GM19239 (cell line): ENCODE data around the gene RNF207.

Source experiments
- DNase-seq: peaks from one replicate; pipeline ENCODE4 v3.0.0; 2011; ENCODE audit warnings: low spot score; ENCODE audit not compliant: insufficient read length
- FAIRE-seq: peaks from 2 replicates; lab custom pipeline; 2011; peaks lifted over from hg19 to GRCh38; lab: Jason Lieb, UNC

The RNF207 gene, protein sequence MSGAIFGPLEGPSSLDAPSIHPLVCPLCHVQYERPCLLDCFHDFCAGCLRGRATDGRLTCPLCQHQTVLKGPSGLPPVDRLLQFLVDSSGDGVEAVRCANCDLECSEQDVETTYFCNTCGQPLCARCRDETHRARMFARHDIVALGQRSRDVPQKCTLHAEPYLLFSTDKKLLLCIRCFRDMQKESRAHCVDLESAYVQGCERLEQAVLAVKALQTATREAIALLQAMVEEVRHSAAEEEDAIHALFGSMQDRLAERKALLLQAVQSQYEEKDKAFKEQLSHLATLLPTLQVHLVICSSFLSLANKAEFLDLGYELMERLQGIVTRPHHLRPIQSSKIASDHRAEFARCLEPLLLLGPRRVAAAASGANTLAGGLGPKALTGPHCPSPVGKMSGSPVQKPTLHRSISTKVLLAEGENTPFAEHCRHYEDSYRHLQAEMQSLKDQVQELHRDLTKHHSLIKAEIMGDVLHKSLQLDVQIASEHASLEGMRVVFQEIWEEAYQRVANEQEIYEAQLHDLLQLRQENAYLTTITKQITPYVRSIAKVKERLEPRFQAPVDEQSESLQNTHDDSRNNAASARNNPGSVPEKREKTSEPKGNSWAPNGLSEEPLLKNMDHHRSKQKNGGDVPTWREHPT

DNA sequence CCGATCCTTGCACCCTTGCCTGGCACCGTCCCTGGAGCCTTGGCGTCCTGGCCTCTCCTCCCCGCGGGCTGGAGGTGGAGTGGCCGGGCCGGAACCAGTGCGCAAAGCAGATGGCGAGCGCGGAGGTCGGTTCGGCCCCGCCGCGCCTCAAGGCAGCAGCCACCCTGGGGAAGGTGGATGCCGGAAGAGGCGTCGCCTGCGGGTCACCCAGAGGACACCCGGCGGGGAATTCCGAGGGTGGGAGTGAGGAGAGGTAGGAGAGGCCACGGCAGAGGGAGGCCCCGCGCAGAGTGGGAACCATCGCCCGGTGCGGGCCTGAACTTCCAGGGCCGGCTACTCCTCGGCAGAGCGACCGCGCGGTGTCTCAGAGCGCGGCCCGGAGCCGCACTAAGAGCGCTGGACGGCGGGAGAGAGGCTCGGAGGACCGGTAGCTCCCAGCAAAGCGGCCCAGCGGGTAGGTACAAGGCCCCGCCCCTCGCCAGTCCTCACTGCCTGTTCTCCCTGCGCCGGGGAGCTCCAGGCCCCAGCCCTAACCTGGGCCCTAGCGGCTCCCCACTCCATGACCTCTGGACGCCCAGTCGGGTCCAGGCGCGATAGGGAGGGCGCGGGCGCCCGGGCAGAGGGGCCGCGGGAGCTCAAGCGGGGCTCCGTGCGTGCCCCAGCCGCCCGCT lies at the start of gene RNF207:
Gene RNF207 (plus strand): TSS at position 271 of the 671 bp plus-strand sequence. CDS start 417 bp downstream, outside the sequence.
- DNase-seq (peak; percentile 69), FAIRE-seq (peak; percentile 84)

DNA sequence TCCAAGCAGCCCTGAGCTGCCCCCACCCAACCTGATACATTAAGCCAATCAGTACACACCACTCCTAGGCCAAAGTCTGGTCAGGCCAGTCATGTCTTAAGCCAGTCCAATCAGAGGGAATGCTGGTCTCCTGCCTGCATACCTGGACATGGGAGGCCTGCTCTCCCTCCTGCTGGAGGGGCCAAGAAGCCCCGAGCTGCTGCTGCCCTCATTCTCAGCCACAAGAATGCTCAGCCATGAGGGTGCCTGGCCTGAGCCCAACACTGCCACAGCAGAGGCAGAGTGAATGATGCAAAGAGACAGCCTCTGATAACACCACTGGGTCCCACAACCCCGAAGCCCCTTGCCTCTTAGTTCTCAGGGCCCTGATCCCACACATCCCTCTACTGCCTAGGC lies 48.8 kb upstream of the RNF207 start:
- DNase-seq: no peak
- no peak for FAIRE-seq

DNA sequence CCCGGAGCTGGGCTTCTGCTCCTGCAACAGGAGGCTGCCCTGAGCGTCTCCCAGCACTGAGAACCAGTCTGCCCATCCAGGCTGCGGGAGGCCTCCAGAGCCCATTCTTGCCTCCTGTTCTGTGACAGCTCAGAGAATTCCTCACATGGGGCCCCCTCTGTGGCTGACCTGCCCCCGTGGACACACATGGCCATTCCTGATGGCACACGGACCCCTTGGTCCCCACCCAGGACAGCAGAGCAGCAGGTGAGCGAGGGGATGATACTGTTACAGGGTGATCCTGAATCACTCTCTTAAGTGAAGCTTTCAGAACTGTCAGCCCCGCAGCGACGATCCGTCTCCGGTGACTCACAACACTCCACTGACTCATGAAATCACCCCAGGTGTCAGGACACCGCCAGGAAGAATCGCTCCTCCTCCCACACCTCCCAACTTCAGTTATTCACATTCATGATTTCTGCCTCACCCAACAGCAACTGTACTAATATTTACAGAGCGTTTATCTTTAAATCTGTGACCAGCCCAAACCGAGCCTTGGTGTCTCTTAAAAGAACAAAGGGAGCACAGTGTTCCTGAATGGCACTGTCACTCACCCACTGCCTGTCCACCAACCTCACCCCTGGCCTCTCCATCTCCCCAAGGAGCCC lies 48.3 kb upstream of the RNF207 start:
- DNase-seq: no peak
- no peak for FAIRE-seq

DNA sequence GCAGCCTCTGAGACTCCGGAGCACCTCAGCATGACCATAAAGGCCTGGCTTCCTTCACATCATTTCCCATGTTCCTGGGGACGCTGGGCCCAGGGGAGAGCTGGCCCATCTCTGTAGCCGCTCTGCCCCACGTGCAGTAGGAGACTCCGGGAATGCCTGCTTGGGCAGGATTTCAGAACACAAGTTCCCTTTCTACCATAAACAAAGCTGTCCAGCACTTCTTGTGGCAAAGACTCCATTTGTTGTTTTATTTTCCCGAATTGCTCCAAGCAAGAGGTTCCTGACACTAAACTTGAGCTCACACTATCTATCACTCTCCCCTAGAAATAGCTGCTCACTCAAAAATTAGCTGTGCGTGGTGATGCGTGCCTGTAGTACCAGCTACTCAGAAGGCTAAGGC lies 47.7 kb upstream of the RNF207 start:
- no peak for FAIRE-seq
- no peak for DNase-seq

DNA sequence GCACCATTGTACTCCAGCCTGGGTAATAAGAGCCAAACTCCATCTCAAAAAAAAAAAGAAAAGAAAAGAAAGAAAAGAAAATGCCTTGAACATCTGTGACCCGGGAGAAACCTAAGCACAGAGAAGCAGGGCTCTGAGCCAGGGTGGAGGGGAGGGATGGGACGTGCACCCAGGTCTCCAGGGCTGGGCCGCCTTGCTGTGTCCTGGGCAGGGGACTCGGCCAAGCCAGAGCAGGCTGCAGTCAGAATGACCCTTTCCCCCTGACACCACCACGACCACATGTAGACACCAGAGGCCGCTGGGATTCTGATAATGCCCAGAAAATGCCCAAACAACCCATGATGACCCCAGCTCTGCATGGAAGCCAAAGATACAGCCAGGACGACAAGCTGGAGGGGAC lies 43.6 kb upstream of the RNF207 start:
- no peak for DNase-seq
- no peak for FAIRE-seq

DNA sequence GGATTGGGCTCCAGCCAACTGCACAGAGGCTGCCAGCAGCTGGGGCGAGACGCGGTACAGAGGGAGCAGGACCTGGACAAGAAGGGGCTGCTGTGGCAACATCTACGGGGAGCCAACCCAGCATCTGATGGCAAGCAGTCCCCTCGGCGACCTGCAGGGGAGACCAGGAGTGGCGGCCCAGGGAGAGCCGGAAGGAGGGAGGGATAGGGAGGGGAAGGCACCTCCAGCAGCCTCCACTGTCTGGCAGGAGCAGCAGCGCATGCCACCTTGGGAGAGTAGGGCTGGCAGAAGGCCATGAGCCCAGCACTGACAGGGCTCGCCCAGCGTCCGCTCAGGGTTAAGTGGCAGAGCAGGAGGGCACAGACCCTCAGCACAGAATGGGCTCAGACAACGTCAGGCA lies 43.1 kb upstream of the RNF207 start:
- no peak for FAIRE-seq
- DNase-seq: no peak

DNA sequence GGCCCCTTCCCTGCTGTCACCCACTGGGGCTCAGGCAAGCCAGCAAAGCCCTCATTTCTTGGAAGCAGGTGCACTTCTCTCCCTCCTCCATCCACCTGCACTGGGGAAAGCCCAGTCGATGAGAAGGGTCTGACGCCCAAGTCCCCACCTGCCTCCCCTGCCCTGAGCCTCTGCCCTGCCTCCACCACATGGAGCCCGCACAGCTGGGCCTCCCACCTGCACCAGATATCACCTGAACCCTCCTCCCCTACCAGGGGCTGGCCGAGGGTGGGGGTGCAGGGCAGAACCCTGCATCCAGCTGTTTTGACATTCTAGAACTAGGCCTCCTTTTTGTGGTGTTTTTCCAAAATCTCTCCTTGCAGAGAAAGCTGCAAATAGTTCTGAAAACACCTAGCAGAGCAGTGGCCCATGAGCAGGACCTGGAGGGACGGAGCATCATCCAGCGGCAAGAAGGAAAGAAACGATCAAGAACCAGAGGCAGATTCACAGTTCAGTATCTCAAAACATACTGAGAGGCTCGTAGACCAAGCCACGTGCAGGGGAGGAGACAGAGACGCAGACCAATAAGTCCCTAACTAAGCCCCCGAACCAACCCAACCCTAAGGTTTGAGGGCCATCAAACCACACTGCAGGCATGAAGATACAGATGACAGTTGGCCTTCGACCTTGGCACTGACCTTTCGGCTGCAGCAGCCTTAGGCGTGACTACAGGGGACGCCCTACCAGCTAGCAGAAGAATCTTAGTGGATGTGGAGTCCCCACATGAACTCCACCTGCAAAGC lies 42.5 kb upstream of the RNF207 start:
- no peak for DNase-seq
- no peak for FAIRE-seq

DNA sequence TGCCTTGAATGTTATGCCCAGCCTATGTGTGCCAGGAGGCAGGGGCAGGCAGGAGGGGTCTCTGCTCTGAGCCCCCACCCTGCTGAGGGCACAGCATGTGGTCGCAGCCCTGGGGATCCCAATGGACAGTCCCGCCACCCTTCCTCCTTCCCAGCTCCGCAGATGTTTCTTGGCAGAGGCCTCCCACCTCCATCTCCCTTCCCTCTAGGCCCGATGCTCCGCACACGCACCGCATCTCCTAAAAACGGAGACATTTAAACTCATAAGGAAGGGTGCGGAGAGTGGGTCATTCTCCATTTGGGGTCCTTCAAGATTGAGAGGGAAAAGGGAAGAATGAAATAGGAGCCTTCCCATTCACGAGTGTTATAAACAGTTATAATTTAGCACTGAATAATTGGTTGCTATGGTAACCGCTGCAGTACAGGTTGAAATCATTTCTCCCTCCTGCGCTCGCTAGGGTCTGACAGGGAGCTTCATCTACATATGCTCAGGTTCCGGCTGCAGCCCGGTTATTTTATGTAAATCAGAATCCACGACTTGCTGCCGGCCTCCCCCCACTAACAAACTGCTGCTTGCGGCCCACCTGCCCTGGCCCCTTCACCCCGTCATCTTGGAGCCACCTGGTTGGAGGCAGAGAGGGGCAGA lies 41.8 kb upstream of the RNF207 start:
- FAIRE-seq: no peak
- DNase-seq: no peak

DNA sequence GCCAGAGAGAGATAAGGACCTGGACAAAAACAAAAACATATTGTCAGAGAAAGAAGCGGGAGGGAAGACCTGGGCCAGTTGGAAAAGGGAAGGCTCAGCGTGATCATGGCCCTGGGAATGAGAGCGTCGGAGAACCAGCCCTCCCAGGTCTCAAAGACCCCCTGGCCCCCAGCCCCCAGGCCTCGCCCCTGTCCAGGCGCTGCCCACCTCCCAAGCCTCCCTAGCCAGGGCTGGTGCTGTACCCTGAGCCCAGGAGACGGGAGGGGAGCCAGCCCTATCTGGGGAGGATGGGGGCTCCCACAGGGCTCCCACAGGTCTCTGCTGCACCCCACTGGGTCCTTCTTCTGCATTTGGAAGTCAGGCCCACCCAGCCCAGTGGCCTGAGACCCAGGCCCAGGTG lies 40.9 kb upstream of the RNF207 start:
- FAIRE-seq (no peak), DNase-seq (no peak)

DNA sequence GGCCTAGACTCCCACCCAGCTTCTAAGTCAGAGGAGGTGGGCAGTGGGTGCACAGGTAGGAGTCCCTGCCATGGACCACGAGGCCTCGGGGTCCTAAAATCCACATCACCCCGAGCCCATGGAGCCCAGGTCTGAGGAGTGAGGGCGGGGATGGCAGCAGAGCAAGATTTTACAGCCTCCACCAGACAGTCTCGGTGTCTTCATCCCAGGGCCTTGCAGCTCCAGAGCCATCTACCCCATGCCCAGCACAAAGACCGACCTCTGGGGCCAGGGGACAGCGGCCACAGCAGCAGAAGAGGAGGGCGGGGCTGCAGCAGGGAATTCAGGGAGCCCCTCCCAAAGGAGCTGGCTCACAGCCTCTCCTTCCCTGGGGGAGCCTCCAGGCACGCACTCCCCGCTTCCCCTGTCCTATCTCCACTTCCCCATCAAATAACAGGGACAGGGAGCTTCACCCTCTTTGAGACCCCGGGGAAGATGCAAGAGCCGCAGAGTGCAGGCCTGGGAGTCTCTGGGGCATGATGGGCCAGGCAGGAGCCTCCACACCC lies 40.4 kb upstream of the RNF207 start:
- DNase-seq (no peak), FAIRE-seq (no peak)

DNA sequence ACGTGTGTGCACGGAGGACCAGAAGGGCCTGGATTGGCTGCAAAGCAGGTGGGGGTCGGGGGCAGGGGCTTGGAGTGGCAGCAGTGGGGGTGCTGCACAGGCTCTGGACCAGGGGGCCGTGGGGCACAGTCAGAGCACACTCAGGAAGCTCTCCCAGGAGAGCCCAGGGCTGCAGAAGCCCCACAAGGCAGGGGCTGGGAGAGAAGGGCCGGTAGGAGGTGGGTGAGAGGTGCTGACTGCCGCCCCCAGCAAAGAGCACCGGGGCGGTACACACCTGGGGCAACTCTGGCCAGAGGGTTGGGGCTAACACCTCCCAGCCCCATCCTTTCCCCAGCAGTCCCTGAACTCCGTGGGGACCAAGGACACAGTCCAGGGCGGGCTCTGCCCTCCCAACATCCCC lies 39.7 kb upstream of the RNF207 start:
- no peak for FAIRE-seq

DNA sequence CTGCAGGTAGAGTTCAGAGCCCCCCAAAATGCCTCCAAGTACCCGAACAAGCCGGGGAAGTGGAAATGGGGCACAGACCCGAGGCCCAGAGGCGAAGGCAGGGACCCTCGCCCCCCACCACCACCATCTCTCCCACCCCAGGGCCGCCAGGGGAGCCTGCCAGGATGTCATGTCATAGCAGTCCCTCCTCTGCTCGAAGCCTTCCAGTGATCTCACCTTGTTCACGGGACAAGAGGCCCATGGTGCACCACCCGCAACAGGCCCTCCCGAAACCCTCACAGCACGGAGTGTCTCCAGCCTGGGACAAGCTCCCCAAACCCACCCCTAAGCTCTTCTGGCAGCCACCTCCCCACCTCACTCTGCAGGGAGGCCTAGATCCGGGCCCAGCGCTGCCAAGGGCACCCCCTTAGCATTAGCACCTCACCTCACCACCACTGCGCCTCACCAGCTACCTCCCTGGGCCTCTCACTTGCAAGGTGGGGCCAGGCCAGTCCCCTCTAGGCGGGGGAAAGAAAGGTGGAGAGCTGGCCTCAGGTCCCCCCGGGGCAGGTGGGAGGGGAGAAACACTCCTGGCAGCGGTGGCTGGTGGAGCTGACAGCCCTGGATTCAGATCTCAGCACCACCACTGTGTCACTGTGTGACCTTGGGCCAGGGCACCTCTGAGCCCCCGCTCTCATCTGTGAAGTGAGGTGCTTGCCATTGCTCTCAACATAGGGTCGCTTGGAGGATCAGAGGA lies 39.1 kb upstream of the RNF207 start:
- FAIRE-seq (no peak), DNase-seq (no peak)

More for the DNA sequence above, 39.7 kb upstream of the RNF207 start:
- DNase-seq: no peak

DNA sequence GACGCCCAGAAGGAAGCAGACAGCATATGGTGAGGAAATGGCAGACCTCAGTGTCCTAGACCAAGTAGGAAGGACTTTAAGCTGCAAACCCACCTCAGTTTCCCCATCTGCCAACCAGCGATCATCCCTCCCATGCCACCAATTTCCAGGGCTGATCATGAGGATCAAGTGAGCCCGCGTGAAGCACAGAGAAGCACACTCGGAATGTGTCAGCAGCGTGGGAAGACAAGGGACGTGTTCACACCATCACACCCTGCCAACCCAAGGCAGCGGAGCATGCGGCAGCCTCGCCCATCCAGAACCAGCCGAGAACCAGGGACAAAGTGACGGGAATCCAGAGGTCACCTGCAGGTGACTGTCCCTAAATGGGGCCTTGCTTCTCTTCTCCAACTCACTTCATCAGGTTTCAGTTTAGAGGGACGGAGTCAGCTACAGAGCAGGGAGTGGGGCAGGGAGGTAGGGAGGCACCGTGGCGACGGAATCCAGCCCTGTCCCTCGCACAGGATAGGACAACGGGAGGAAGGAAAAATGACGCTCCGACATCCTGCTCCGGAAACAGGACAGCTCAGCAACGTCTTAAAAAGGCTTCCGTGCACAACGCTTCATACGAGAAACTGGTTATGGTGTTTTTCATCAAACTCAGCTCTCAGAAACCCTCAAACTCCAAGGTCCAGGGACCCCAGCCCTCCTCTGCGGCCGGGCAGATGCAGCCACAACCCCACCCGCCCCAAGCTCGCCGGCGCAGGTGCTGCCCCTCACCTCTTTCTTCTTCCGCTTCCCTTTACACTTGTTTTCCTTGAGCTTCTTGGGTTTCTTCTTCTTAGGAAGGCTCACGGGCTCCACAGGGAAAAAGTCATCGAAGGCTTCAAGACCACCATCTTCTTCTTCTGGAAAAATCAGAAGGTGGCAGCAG lies 38.3 kb upstream of the RNF207 start:
- FAIRE-seq: no peak
- no peak for DNase-seq

DNA sequence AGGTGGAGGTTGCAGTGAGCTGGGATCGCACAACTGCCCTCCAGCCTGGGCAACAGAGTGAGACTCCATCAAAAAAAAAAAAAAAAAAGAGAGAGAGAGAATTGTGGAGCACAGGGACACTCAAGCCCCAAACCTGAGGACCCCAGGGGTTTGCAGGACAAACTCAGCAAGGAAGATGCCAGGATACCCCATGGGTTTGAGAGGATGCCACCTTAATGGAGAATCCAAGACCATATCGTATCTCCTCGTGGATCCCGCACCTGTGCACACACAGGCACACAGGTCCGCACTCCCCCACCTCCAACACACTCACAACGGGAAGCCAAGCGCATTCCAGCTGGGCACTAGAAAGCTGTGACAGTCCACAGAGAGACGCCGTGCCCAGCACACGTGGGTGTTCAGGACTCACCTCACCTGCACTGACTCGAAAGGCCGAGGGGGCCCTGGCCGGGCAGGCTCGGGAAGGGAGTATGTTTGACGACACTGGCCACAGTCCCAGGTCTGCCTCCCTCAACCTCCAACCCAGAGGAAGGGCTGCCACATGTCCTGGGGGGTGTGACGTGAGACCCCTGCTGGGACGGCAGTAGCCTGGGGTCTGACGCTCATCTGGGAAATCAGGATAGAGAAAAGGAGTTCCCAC lies 36.9 kb upstream of the RNF207 start:
- FAIRE-seq (no peak), DNase-seq (no peak)

DNA sequence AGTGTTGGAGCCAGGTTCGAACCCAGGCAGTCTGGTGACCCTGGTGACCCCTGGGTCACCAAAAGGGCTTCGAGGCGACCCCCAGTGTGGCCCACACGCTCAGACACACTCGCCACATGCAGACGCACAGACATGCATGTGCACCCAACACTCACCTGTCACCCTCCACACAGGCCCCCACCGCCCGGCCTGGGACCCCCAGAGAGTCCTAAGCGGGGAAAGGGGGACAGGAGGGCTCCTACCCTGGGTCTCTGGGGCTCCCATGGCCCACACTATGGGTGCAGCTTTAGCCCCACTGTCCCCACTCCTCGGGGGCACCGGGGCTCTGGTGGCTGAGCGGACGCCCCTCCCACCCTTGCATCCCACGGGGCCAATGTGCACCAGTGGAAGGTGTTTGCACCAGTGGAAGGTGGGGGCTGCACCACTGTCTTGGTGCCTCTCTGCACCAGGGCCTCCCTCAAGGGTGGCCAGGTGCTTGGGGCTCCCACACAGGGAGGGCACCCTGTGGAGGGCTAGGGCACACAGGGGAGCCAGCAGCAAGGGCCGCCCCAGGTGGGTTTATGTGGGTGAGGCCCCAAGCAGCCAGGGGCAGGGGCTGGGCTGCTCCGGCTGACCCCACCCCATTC lies 35.7 kb upstream of the RNF207 start:
- FAIRE-seq: no peak
- DNase-seq: no peak

DNA sequence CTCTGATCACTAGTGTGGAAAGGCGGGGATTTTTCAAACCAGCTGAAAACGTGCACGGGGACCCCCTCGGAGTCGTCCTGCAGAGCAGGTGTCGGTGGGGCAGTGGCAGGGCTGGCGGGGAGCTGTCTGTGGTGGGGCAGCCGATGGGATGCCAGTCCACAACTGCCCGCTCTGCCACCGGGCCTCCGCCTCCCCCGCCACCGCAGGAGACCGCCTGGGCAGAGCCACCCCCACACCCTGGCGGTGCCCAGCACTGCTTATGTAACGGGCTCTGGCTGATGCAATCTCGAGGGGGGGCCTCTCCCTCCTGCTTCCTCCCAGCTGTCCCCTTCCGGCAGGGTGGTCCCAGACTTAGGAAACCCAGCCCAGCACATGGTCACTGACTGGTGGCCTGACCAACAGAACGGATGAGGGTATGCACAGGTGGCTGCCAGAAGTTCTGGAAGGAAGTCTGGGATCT lies 35.1 kb upstream of the RNF207 start:
- DNase-seq (no peak), FAIRE-seq (no peak)
